ENCODE data around the gene HES5. TPM values are rescaled to one million over a fixed set of nuclear protein-coding genes. Genes with fewer than 3 reads are reported as not detected.
"Not testable (repeated sequence)": the region's sequence is repeated elsewhere in the genome, so short reads cannot be mapped to it uniquely, and the experiment has no call there.

Gene HES5
- total RNA-seq, 1 donor from 2014 or later = not detected

DNA sequence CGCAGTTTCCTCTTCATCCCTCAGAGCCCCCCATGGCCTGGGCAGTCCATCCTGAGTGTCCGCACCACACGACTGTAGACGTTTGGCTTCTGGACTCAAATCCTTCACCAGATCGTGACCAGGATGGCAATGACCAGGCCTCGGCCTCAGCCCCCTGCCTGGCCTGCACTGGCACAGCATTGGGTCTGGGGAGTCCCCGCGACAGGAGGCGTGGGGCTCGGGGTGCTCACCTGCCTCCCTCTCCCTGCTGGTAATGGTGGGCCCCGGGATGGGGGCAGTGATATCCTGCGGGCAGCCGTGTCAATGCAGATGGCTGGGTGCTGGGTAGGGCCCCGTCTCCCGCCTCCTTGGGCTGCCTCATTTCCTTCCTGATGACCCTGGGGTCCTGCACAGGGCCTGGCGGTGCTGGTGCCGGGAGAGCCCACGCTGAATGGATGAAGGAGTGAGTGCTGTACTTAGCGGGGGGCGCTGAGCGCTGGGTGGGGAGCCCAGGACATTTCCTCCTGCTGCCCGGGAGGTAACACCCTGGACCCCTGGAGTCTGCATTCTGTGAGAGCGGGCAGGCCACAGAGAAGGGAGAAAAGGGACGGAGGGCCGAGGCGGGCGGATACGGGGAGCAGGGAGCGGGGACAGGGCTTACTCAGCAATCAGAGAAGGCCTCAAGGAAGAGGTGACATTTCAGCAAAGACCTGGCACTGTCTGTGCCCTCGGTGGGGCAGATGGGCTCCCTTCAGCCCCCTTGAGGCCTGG lies 24.0 kb upstream of the HES5 start:
- Mint-ChIP-seq H3K4me3 (ENCODE audit: unreplicated experiment) (no peak overlapping the region), H3K36me3 (ENCODE audit: low read depth, unreplicated experiment) (no peaks in the 10 kb centered on the region), H3K27ac (ENCODE audit: unreplicated experiment) (no peak overlapping the region), H3K9me3 (ENCODE audit: unreplicated experiment) (no peaks in the 10 kb centered on the region), H3K27me3 (ENCODE audit: unreplicated experiment) (peaks cover 7% of the 10 kb centered on the region), H3K4me1 (ENCODE audit: unreplicated experiment) (no peaks in the 10 kb centered on the region)
- TF ChIP-seq, protein P1, sequence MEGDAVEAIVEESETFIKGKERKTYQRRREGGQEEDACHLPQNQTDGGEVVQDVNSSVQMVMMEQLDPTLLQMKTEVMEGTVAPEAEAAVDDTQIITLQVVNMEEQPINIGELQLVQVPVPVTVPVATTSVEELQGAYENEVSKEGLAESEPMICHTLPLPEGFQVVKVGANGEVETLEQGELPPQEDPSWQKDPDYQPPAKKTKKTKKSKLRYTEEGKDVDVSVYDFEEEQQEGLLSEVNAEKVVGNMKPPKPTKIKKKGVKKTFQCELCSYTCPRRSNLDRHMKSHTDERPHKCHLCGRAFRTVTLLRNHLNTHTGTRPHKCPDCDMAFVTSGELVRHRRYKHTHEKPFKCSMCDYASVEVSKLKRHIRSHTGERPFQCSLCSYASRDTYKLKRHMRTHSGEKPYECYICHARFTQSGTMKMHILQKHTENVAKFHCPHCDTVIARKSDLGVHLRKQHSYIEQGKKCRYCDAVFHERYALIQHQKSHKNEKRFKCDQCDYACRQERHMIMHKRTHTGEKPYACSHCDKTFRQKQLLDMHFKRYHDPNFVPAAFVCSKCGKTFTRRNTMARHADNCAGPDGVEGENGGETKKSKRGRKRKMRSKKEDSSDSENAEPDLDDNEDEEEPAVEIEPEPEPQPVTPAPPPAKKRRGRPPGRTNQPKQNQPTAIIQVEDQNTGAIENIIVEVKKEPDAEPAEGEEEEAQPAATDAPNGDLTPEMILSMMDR (IDR thresholded peaks at IDR 0.05; ENCODE audit: unreplicated experiment) = no peak
- DNase-seq (ENCODE audit: low spot score) = no peak

DNA sequence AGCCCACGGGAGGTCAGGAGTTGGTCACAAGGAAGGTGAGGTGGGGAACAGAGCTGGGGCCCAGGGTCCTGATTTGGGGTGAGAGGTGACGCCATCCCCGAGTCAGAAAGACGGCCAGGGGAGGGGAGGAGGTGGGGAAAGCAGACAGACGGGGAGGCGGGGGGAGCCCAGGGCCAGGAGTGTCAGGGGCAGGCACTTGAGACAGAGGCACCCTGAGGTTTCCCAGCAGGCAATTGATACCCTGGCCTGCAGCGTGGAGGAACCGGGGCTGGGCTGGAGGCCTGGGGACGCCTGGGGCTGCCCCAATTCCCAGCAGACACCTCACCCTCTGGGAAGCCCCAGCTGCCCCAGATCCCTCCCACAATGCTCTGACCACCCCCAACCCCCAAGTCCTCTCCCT lies 23.0 kb upstream of the HES5 start:
- H3K4me3 Mint-ChIP-seq (ENCODE audit: unreplicated experiment); H3K27me3 Mint-ChIP-seq (ENCODE audit: unreplicated experiment); H3K9me3 Mint-ChIP-seq (ENCODE audit: unreplicated experiment); H3K27ac Mint-ChIP-seq (ENCODE audit: unreplicated experiment); H3K36me3 Mint-ChIP-seq (ENCODE audit: low read depth, unreplicated experiment); H3K4me1 Mint-ChIP-seq (ENCODE audit: unreplicated experiment); DNase-seq (ENCODE audit: low spot score): not testable (repeated sequence)

DNA sequence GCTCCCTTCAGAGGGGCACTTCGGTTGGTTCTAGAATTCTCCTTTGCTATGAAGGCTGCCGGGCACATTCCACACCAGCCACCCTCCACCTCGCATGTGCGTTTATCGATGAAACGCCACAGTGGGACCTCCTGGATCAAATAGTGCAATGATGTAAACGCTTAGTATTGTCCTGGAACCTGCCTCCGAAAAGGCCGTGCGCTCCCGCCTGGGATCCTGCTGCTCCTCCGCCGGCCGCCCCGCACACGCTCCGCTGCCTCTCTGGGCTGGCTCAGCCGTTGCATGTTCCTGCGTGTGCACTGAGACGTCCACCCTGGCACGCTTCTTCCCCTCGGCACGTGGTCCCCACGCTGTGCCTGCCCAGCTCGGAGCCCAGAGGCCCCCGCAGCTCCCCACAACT lies 22.1 kb upstream of the HES5 start:
- Mint-ChIP-seq H3K36me3 (ENCODE audit: low read depth, unreplicated experiment) (no peaks in the 10 kb centered on the region), H3K27ac (ENCODE audit: unreplicated experiment) (no peak overlapping the region), H3K4me3 (ENCODE audit: unreplicated experiment) (no peak overlapping the region), H3K27me3 (ENCODE audit: unreplicated experiment) (peaks cover 7% of the 10 kb centered on the region), H3K4me1 (ENCODE audit: unreplicated experiment) (no peaks in the 10 kb centered on the region), H3K9me3 (ENCODE audit: unreplicated experiment) (no peaks in the 10 kb centered on the region)
- TF ChIP-seq, protein P1 (IDR thresholded peaks at IDR 0.05; ENCODE audit: unreplicated experiment) = no peak
- DNase-seq (ENCODE audit: low spot score) = no peak

DNA sequence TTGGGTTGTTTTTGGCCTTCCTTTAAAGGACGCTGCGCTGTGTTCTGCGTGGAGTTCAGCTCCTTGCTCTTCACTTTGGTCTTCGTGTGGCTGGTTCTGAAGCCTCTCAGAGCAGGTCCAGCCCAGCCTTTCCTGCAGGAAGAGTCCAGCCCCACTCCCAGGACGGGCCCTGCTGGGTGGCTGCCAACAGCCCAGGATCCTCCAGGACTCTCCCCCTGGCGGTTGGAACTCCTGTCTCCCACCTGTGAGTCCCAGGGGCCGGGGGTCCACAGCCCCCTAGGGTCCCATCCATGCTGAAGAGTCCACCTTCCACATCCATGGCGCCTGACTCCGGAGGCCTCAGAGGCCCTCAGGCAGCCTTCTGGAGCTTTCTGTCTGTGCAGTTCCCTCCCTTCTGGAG lies 21.5 kb upstream of the HES5 start:
- not testable (repeated sequence) for DNase-seq (ENCODE audit: low spot score); H3K36me3 Mint-ChIP-seq (ENCODE audit: low read depth, unreplicated experiment); H3K9me3 Mint-ChIP-seq (ENCODE audit: unreplicated experiment); H3K27ac Mint-ChIP-seq (ENCODE audit: unreplicated experiment); H3K4me1 Mint-ChIP-seq (ENCODE audit: unreplicated experiment); H3K27me3 Mint-ChIP-seq (ENCODE audit: unreplicated experiment); H3K4me3 Mint-ChIP-seq (ENCODE audit: unreplicated experiment)

DNA sequence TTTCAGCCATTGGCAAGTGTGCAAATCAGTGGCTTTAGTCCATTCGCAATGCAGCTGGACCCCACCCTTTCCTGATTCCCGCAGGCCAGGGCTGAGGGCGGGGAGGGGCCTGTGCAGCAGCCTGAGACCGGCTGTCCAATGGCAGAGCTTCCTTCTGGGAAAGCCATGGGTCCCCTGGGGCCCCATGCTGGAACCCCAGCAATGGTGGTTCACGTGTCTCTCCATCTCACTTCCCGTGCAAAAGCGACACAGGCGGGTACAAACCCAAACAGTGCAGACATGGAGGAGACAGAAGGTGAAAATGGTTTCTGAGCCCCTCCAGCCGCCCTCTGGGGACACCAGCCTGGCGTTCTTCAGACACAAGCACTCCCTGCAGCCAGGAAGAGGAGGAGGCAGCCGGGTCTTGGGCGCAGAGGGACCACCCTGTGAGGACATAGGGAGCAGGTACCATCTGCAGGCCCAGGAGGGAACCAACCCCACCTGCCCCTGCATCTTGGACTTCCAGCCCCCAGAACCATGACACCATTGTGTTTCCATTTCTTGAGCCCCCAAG lies 20.3 kb upstream of the HES5 start:
- not testable (repeated sequence) for H3K4me3 Mint-ChIP-seq (ENCODE audit: unreplicated experiment); H3K4me1 Mint-ChIP-seq (ENCODE audit: unreplicated experiment); DNase-seq (ENCODE audit: low spot score); H3K9me3 Mint-ChIP-seq (ENCODE audit: unreplicated experiment); H3K27ac Mint-ChIP-seq (ENCODE audit: unreplicated experiment); H3K36me3 Mint-ChIP-seq (ENCODE audit: low read depth, unreplicated experiment); H3K27me3 Mint-ChIP-seq (ENCODE audit: unreplicated experiment)

DNA sequence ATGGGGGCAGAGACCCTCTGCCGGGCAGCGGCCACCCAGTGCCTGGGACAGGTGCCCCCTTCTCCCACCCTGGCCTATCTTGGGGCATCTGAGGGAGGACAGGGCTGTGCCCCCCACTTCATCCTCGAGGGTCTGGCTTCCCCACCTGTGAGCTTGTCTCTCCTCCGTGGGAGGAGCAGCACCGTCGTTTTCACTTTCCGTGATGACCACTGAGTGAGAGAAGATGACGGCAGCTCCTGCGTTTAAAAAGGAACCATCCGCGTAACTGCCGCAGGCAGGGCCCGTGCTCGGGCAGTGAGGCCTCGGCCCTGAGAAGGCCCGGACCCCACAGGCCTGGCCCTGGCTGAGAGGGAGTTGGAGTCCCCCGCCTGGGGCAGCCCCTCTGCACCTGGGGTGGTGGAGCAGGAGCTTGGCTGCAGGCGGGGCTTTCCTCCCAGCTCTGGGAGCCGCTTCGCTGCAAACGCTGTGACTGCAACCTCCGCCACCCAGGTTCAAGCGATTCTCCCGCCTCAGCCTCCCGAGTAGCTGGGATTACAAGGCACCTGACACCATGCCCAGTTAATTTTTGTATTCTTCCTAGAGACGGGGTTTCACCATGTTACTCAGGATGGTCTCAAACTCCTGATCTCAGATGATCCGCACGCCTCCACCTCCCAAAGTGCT lies 19.4 kb upstream of the HES5 start:
- not testable (repeated sequence) for H3K4me1 Mint-ChIP-seq (ENCODE audit: unreplicated experiment); H3K4me3 Mint-ChIP-seq (ENCODE audit: unreplicated experiment); DNase-seq (ENCODE audit: low spot score); H3K27ac Mint-ChIP-seq (ENCODE audit: unreplicated experiment); H3K36me3 Mint-ChIP-seq (ENCODE audit: low read depth, unreplicated experiment); H3K9me3 Mint-ChIP-seq (ENCODE audit: unreplicated experiment); H3K27me3 Mint-ChIP-seq (ENCODE audit: unreplicated experiment)

DNA sequence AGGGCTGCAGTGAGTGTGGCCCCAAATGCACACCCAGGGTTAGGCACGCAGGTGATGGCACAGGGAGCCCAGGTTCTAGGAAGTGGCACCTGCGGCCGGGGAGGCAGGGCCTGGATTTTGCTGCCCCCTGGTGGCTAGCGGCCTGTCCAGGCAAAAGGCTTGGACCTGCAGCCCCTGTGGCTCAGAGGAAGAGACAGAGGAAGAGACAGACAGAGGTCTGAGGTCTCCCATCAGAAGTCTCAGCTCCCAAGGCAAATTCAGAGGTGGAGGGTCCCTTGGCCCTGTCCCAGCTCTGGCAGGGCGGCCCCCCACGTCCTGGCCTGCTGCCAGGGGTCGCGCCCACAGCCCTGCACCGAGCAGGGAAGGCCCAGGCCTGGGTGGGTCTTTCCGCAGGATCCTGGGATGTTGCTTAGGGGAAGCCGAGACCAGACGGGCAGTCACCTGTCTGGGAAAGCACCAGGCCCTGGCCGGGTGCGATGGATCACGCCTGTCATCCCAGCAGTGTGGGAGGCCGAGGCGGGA lies 18.1 kb upstream of the HES5 start:
- H3K36me3 Mint-ChIP-seq (ENCODE audit: low read depth, unreplicated experiment) = no peaks in the 10 kb centered on the region
- TF ChIP-seq, protein P1 (IDR thresholded peaks at IDR 0.05; ENCODE audit: unreplicated experiment) = peak; percentile 82
- H3K4me1 Mint-ChIP-seq (ENCODE audit: unreplicated experiment) = no peaks in the 10 kb centered on the region
- H3K27me3 Mint-ChIP-seq (ENCODE audit: unreplicated experiment) = peaks cover 2% of the 10 kb centered on the region
- no peaks in the 10 kb centered on the region for H3K9me3 Mint-ChIP-seq (ENCODE audit: unreplicated experiment)
- no peak overlapping the region for H3K4me3 Mint-ChIP-seq (ENCODE audit: unreplicated experiment)
- peak; percentile 84 for DNase-seq (ENCODE audit: low spot score)
- H3K27ac Mint-ChIP-seq (ENCODE audit: unreplicated experiment) = no peak overlapping the region

Data from endothelial cell (in vitro differentiated cells).